HG03460 (cell line): ENCODE measurements around the gene TCTN1.
"Not testable (repeated sequence)": the region's sequence is repeated elsewhere in the genome, so short reads cannot be mapped to it uniquely, and the experiment has no call there.

ENCODE experiments used
- ATAC-seq: cut with Tn5 transposase; IDR thresholded peaks from one replicate; pipeline ENCODE4 v1.9.1; 2021; ENCODE audit not compliant: unreplicated experiment

Gene TCTN1

GRCh38 chr12:110585231-110585799 is 28.6 kb upstream of the TCTN1 start:
- ATAC-seq, result no peak

- ATAC-seq, result not testable (repeated sequence)
Measured at GRCh38 chr12:110587102-110587501, 26.8 kb upstream of the TCTN1 start.

DNA sequence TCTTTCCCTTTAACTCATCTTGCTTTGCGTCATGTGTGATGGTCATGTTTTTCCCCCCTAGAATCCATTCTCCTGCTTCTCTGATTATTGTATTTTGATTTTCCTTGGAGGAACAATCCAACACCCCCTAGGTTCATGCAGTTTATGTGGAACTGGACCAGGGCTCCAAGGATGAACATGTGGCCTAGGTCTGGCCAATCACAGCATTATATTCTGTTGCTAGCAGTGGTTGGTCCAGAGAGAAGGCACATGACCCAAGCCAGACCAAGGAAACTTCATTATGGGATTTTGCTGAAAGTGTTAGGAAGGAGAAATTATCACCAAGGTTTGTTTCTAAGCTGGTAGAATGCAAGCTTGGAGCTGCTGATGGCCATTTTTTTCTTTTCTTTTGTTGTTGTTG is 23.9 kb upstream of the TCTN1 start:
- no peak for ATAC-seq

- ATAC-seq, result peak; percentile 79
Measured at GRCh38 chr12:110590806-110591326, 23.1 kb upstream of the TCTN1 start.

DNA sequence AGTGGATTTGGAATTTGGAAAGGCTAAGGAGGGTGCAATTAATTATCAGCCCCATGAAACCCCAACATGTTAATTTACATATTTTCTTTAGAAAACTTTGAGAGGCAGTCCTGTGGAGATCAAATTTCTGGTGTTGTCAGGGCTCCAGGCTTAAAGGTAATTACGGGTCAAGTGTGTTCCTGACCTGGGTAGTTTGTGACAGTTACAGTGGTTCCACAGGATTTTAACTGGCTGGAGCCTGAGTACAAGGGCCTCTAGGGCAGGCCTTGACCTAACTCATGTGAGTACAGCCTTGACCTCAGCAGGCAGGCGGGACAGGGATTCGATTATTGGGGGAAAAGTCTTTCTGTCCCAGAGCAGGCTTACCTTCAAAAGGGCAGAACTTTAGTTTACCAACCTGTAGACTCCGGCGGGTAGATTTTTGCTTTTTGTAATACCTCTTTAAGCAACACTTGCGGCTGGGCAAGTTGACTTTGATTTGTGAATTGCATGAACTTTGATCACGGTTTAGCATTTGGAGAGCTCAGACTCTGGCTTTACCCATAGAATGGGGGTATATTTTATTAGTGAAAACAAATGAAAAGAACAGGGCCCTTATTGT is 22.4 kb upstream of the TCTN1 start:
- ATAC-seq, result no peak

DNA sequence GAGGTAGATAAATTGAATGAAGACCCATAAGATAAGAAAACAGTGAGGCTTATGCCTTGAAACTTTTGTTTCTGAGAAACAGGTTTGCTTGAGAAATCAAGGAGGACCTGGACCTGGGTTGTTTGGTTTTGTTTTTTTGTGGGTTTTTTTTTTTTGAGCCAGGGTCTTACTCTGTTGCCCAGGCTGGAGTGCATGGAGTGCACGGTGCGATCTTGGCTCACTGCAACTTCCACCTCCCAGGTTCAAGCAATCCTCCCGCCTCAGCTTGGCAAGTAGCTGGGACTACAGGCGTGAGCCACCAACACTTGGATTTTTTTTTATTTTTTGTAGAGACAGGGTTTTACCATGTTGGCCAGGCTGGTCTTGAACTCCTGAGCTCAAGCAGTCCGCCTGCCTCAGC is 21.9 kb upstream of the TCTN1 start:
- no peak for ATAC-seq

DNA sequence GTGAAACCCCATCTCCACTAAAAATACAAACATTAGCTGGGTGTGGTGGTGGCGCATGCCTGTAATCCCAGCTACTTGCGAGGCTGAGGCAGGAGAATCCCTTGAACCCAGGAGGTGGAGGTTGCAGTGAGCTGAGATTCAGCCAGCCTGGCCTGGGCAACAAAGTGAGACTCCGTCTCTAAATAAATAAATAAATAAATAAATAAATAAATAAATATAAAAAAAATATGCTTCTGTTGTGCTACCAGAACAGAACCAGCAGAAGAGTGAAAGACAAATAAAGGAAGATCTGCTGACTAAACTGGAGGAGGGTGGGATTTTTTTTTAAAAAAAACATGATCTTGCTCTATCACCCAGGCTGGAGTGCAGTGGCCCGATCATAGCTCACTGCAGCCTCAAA is 21.0 kb upstream of the TCTN1 start:
- not testable (repeated sequence) for ATAC-seq

- no peak for ATAC-seq
Measured at GRCh38 chr12:110597885-110598284, 16.0 kb upstream of the TCTN1 start.

DNA sequence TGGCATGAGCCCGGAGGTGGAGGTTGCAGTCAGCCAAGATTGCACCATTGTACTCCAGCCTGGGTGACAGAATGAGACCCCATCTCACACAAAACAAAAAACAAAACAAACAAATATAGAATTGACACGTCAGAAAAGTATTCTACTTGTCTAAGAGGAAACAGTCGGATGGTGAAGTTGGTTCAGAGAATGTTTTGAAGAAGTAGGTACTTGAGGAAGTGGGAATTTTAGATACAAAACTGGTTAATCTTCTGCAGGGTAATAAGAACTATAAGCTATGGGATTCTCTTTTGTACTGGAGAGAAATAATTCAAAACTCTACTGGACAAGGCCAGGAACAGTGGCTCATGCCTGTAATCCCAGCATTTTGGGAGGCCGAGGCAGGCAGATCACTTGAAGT is 14.6 kb upstream of the TCTN1 start:
- no peak for ATAC-seq

- ATAC-seq, result no peak
Measured at GRCh38 chr12:110600254-110600653, 13.7 kb upstream of the TCTN1 start.

DNA sequence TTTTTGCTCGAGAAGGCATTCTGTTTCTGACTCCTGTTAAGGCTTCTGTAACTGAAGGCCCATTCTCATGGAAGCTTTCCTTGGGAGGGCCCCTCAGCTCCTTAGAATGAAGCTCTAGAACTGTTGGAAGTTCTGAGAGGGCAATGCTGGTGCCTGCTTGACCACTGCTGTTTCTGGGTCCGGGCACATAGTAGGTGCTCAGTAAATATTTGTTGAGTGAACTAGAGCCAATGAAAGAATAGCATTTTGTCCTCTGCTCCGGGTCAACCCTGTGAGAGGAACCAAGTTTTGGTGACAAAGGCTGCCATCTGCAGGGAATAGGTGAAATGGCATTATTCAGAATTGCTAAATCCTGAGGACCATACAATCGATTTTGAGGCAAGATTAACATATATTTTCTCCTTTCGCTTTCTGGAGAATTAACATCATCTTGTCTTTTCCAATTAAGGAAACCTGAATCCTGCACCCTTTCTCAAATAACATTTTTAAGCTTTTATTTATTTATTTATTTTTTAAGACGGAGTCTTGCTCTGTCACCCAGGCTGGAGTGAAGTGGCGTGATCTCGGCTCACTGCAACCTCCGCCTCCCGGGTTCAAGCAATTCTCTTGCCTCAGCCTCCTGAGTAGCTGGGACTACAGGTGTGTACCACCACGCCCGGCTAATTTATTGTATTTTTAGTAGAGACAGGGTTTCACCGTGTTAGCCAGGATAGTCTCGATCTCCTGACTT is 11.7 kb upstream of the TCTN1 start:
- ATAC-seq, result not testable (repeated sequence)

GRCh38 chr12:110606253-110606611 is 7.7 kb upstream of the TCTN1 start:
- no peak for ATAC-seq

- ATAC-seq, result no peak
Measured at GRCh38 chr12:110613071-110613770, 708 bp upstream of the TCTN1 start.

DNA sequence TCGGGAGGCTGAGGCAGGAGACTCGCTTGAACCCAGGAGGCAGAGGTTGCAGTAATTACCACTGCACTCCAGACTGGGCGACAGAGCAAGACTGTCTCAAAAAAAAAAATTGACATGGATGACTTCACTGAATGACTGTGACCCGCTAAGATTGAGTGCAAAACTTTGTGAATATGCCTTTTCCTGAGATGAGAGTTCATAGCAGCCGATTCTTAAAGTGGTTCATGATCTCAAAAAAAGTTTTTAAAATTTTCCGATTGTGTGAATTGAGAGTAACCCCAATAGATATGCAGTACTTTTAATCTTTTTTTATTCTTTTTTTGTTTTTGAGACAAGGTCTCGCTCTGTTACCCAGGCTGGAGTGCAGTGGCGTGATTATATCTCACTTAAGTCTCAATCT is 1.2 kb downstream of the TCTN1 start:
- no peak for ATAC-seq

- no peak for ATAC-seq
Measured at GRCh38 chr12:110616471-110617115, 2.7 kb downstream of the TCTN1 start.

DNA sequence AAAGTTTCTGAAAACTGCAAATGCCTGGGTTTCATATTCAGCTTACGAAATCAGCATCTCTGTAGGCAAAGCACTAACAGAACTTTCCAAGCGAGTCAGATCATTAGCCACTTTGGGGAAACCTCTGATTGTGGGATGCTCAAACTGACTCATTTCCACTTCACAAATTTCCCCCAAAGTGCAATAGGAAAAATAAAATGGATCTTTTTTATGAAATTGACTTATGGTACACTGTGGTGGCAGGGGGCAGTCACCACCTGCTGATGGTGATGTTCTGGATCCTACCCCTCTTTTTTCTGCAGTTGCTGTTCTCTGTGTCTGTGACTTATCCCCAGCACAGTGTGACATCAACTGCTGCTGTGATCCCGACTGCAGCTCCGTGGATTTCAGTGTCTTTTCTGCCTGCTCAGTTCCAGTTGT is 5.6 kb downstream of the TCTN1 start:
- ATAC-seq, result peak; percentile 63

DNA sequence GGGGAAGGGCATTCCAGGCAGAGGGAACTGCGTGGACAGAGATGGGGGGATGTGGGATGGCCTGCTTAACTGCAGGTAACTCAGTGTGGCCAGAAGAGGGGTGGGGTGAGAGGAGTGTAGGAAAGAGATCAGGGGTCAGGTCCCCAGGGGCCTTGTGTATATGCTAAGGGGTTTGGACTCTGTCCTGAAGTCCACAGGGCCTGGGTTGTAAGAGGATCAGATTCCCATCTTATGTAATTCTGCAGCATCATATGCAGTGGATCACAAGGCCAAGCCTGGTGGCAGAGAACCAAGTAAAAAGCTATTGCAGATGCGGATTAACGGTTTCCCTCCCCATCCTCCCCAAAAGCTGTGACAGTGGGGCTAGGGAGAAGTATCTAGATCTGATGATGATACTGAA is 8.7 kb downstream of the TCTN1 start:
- no peak for ATAC-seq

DNA sequence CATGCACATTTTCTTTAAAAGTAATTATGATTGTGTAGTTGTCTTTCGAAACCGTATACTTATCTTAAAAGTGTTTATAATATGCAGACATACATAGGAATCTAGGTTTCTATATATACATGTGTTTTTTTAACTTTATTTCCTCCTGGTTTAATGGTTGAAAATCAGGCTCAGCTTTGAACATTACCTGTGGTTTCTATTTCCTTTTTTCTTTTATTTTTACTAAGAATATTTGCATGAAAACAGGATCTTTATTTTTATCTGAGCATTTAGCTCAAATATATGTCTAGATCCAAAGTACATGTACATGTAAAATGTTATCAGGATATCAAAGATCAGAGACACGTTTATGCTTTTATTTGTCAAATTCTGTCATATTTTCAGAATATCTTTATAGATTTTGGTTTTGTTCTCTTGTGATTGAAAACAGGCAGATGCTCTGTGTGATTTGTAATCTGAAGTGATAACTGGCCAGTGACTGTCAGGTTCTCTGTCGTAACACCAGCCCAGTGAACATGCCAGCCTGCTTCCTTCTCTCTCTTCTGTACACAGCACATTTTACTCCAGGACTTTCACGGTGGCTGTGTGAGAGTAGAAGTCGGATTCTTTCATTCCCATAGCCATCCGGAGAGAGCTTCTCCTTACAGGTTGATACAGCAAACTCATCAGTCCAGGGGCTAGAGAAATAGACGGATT is 13.7 kb downstream of the TCTN1 start:
- ATAC-seq, result no peak

DNA sequence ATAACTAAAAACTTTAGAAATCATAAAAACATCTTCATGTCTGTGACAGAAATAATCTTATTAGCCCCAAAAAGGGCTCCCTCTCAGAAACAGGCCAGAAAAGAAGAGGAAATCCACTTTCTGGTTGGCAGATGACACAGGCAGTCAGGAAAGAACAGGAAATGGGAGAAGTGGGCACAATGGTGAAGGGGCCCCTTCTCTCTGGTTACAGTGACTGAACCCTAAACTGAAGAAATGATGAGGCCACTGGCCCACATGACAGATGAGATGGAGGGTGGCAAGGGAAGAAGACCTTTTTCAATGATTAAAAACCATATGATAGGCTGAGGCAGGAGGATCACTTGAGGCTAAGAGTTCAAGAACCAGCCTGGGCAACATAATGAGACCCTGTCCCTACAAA is 21.1 kb downstream of the TCTN1 start:
- no peak for ATAC-seq

DNA sequence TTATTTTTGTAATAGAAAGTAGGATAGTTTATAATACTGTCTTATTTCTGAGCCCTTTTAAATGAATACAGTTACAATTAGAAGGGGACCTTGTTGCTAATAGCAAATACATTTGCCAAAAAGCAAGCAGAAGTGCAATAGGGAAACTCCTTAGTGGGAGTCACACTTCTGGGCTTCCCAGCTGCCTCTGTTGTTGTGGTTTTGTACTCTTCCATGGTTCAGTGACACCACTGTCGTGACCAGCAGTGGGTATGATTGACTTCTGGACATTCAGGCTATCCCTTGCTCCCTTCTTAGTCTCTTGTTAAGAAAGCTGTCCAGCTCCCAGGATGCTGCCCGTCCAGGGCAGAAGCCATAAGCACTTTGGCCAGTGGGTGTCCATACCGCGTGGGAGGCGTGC is 22.6 kb downstream of the TCTN1 start:
- ATAC-seq, result no peak
